GM18508 (cell line): ENCODE results near the gene GADL1.

Source experiments
- ATAC-seq: cut with Tn5 transposase; IDR thresholded peaks from one replicate; pipeline ENCODE4 v1.9.1; 2021; ENCODE audit warnings: moderate number of reproducible peaks; ENCODE audit not compliant: insufficient read depth, unreplicated experiment

Gene GADL1

GRCh38 chr3:30683769-30684168, 210.7 kb downstream of the GADL1 start:
- no peak for ATAC-seq

GRCh38 chr3:30682434-30683155, 211.9 kb downstream of the GADL1 start:
- ATAC-seq = no peak

GRCh38 chr3:30681649-30682211, 212.7 kb downstream of the GADL1 start:
- no peak for ATAC-seq

GRCh38 chr3:30680789-30681648, 213.4 kb downstream of the GADL1 start:
- no peak for ATAC-seq

- ATAC-seq = no peak
These were observed 215.4 kb downstream of the GADL1 start for GRCh38 chr3:30679045-30679444.

- ATAC-seq = no peak
These were observed 217.1 kb downstream of the GADL1 start for GRCh38 chr3:30677347-30677685.

- ATAC-seq = no peak
These were observed 217.8 kb downstream of the GADL1 start for GRCh38 chr3:30676424-30677346.
